Adipose tissue (tissue), 3 donors: ENCODE data around the gene TMPRSS9. TPM values are rescaled to one million over a fixed set of nuclear protein-coding genes. Genes with fewer than 3 reads are reported as not detected.
A peak's percentile ranks its signal among the peaks of the same experiment; 100 is the strongest.
"Not testable (repeated sequence)": the region's sequence is repeated elsewhere in the genome, so short reads cannot be mapped to it uniquely, and the experiment has no call there.

ENCODE experiments used
- H3K27ac ChIP-seq: one replicate; pipeline ENCODE4 v1.5.1; 2013; ENCODE audit warnings: low read depth, low read length
- WGBS, 3 donors: extraction: QIAGEN DNeasy Blood & Tissue Kit; methylation state at CpG; one replicate each; pipeline ENCODE4 v1.1.7; 2013; 5-methylcytosine and 5-hydroxymethylcytosine counted together
- polyA plus RNA-seq, 3 donors: library from polyadenylated mRNA; stranded (reverse); fragments of 200-250 nt; gene quantifications; one replicate each; pipeline ENCODE4 v1.2.3, GENCODE V29; 2013
- donor health status: healthy with polysubstance abuse.
- donor health status: Bipolar disorder and iron deficiency.
- donor health status: healthy.

TMPRSS9 gene
- polyA plus RNA-seq, 3 donors, result 0.09 to 0.75 TPM; not detected in 1

DNA sequence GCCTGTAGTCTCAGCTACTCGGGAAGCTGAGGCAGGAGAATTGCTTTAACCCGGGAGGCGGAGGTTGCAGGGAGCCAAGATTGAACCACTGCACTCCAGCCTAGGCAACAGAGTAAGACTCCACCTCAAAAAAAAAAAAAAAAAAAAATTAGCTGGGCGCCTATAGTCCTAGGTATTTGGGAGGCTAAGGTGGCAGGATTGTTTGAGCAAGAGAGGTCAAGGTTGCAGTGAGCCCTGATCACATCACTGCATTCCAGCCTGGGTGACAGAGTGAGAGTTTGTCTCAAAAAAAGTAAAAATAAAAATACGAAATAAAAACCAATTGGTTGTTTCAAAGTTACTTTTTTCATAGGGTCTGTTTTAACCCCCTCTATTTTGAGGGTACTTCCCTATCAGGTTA, 98.0 kb downstream of the TMPRSS9 start:
- WGBS, 3 donors, result 89 to 96% (median 95%) methylated on average over 5 of the region's 5 CpGs

DNA sequence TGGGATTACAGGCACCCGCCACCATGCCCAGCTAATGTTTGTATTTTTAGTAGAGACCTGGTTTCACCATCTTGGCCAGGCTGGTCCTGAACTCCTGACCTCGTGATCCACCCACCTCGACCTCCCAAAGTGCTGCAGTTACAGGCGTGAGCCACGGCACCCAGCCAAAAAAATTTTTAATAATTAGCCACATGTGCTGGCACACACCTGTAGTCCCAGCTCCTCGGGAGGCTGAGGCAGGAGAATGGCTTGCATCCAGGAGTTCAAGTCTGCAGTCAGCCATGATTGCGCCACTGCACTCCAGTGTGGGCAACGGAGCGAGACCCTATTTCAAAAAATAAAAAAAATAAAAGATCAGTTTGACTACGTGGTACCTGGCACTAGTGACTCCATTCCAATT, 98.7 kb downstream of the TMPRSS9 start:
- not testable (repeated sequence) for H3K27ac ChIP-seq
- WGBS, 3 donors, result 74 to 89% (median 86%) methylated on average over 10 of the region's 10 CpGs

More for the DNA sequence above, 98.0 kb downstream of the TMPRSS9 start:
- H3K27ac ChIP-seq, result no peak overlapping the region

DNA sequence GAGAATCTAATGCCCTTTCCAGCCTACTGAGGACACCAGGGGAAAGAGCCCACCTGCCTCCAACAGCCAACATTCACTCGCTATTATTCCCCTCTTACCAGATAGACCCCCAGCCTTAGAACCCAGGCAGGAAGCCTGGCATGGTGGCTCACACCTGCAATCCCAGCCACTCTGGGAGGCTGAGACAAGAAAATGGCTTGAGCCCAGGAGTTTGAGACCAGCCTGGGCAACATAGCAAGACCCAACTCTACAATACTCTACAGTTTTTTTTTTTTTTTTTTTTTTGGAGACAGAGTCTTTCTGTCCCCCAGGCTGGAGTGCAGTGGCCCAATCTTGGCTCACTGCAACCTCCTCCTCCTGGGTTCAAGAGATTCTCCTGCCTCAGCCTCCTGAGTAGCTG, 100.2 kb downstream of the TMPRSS9 start:
- WGBS, 3 donors, result 87 to 94% (median 91%) methylated on average over 1 of the region's 1 CpG
- H3K27ac ChIP-seq, result no peak overlapping the region

DNA sequence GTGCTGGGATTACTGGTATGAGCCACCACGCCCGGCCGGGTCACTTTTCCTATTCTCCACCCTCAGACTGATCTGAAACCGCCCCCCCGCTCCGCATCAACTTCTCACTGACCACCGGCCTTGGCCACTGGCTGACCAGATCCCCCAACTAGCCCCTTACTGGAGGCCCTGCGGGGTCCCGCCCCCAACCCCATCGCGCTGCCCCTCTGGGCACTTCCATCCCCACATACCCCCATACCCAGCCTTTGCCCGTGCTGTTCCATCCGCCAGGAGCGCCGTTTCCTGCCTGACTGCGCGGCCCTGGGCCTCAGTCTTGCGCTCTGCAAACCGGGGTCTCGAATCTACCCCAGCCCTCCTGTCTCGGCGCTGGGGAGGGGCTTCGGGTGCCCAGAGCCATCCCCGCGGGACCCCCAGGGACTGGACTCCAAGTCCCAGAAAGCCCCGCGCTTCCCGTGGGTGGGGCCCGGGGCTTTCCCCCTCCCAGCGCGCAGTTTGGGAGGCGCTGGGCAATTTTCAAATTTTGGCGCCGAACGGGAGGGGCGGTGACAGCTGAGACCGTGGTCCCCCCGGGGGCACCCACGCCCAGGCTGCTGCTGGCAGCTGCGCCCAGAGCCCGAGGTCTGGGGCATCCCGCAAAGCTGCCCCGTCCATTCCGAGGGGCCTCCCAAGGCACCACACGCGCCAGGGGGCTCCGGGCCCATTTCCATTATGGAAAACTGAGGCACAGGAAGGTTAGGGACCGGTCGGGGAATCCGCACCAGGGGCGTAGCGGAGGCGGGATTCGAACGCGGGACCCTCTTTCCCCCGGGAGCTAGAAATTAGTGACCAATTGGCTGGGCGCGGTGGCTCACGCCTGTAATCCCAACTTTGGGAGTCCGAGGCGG, 101.9 kb downstream of the TMPRSS9 start:
- H3K27ac ChIP-seq, result no peak overlapping the region
- whole genome bisulfite sequencing, 3 donors, result 3 to 4% (median 3%) methylated on average over 58 to 62 of the region's 62 CpGs

DNA sequence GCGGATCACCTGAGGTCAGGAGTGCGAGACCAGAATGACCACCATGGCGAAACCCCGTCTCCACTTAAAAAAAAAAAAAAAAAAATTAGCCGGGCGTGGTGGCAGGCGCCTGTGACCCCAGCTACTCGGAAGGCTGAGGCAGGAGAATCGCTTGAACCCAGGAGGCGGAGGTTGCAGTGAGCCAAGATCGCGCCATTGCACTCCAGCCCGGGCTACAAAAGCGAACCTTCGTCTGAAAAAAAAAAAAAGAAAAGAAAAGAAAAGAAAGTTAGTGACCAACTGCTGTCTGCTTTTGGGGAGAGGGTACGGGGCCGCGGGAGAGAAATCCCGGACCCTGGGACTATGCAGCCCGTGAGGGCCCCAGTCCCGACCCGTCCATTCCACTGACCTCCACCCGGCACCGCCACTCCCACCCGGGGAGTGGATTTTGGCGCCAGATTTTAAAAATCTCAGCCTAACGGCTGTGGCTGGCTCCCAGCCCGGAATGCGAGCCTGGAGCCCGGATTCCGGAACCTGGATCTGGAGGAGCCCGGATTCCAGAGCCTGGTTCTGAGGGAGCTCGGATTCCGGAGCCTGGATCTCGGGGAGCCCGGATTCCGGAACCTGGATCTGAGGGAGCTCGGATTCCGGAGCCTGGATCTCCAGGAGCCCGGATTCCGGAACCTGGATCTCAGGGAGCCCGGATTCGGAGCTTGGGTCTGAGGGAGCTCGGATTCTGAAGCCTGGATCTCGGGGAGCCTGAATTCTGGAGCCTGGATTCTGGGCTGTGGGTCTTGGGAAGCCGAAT, 102.8 kb downstream of the TMPRSS9 start:
- WGBS, 3 donors, result 9 to 26% (median 21%) methylated on average over 44 to 46 of the region's 46 CpGs
- H3K27ac ChIP-seq, result no peak overlapping the region

DNA sequence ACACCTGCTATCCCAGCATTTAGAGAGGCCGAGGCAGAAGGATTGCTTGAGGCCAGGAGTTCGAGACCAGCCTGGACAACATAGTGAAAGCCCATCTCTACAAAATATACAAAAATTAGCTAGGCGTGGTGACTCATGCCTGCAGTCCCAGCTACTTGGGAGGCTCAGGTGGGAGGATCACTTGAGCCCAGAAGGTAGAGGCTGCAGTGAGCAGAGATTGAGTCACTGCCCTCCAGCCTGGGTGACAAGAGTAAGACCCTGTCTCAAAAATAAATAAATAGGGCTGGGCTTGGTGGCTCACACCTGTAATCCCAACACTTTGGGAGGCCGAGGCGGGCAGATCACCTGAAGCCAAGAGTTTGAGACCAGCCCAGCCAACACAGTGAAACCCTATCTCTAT, 103.6 kb downstream of the TMPRSS9 start:
- 96 to 100% (median 98%) methylated on average over 5 of the region's 5 CpGs for WGBS, 3 donors
- H3K27ac ChIP-seq, result not testable (repeated sequence)

DNA sequence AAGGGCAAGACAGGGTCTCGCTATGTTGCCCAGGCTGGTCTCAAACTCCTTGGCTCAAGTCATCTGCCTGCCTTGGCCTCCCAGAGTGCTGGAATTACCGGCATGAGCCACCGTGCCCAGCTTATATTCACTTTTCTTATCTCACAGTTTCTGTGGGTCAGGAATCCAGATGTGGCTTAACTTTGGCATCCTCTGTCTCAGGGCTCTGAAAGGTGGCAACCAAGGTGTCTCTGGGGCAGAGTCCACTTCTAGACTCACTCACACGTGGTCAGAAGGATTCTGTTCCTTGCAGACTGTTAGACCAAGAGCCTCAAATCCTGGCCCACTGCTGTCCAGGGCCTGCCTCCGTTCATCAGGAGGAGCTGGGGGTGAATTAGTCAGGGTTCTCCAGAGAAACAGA, 104.3 kb downstream of the TMPRSS9 start:
- H3K27ac ChIP-seq, result no peak overlapping the region
- WGBS, 3 donors, result 59 to 82% (median 75%) methylated on average over 5 of the region's 5 CpGs

DNA sequence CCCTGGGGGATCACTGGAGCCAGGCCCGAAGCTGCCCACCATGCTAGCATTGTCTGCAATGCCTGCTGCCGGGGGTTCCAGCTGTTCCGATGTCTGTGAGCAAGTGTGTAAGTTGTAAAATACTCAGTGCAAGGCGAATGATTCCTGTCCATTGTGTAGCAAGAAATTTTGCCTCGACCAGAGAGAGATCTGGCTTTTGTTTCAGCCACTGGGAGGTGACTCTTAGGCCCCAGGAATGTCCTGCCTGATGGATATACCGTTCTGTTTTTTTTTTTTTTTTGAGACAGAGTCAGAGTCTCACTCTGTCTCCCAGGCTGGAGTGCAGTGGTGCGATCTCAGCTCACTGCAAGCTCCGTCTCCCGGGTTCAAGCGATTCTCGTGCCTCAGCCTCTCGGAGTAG, 108.5 kb downstream of the TMPRSS9 start:
- WGBS, 3 donors, result 74 to 80% (median 77%) methylated on average over 12 of the region's 12 CpGs
- H3K27ac ChIP-seq, result no peak overlapping the region

DNA sequence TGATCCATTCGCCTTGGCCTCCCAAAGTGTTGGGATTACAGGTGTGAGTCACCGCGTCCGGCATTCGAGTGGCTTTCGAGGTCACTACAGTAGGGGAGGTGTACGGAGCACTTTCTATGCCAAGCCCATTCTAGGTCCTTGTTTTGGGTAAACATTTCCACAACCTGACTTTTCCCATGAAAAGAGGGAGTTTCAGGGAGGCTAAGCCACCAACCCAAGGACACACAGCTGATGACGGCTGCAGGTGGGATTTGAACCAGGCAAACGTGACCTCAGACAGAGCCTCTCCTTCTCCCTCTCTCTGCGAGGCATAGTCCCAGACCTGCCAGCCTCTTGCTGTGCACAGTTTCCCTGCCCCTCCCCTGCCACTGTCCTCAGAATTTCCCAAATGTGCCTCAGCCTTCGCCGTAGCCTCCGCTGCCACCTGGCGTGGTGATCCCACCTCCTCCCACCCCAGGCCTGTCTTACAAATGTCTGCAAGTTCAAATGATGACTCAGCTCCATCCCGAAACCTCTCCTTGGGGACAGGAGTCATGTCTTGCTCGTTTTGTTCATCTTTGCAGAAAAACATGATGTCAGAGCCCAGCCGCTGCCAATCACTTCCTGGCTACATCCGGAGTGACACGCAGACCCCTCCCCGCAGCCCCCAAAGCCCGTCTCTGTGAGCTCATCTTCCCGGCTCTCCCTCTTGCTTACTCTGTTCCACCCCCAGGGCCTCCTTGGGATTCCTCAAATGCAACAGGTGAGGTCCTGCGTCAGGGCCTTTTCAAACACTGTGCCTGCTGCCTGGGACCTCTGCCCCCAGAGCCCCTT, 109.2 kb downstream of the TMPRSS9 start:
- no peak overlapping the region for H3K27ac ChIP-seq
- WGBS, 3 donors, result 34 to 50% (median 36%) methylated on average over 23 of the region's 23 CpGs

DNA sequence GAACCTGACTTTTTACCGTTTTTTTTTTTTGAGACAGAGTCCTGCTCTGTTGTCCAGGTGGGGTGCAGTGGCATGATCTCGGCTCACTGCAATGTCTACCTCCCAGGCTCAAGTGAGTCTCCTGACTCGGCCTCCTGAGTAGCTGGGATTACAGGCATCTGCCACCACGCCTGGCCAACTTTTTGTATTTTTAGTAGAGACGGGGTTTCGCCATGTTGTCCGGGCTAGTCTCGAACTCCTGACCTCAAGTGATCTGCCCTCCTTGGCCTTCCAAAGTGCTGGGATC, 109.8 kb downstream of the TMPRSS9 start:
- 83 to 85% (median 85%) methylated on average over 8 of the region's 8 CpGs for WGBS, 3 donors
- not testable (repeated sequence) for H3K27ac ChIP-seq

DNA sequence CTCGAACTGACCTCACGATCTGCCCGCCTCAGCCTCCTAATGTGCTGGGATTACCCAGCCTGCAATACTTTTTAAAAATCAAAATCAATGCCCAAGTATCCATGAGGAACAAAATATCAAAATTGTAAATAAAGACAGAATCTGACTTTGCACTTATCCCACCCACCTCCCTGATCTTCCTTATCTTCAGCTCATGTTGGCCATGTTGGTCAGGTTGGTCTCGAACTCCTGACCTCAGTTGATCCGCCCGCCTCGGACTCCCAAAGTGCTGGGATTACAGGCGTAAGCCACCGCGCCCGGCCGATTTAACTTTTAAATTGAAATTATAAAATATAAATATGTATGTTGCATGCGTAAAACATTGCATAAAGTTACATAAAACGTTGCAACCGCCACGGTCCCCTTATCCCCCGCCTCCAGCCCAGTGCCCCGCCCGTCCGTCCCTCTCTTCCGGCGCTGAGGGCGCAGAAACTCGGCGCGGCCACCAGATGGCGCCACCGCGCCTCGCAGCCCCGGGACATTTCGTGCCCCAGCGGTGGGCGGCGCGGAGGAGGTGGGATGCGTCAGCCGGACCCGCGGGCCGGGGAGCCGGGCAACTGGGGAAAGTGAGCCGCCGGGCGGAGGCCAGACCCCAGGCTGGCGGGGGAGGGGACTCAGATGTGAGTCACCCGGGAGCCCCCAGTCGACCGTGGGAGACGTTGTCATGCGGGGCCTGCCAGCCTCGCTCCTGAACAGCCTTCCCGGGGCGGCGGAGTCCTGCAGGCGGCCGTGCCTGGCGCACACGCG, 114.4 kb downstream of the TMPRSS9 start:
- WGBS, 3 donors, result 5 to 6% (median 6%) methylated on average over 56 to 60 of the region's 60 CpGs

DNA sequence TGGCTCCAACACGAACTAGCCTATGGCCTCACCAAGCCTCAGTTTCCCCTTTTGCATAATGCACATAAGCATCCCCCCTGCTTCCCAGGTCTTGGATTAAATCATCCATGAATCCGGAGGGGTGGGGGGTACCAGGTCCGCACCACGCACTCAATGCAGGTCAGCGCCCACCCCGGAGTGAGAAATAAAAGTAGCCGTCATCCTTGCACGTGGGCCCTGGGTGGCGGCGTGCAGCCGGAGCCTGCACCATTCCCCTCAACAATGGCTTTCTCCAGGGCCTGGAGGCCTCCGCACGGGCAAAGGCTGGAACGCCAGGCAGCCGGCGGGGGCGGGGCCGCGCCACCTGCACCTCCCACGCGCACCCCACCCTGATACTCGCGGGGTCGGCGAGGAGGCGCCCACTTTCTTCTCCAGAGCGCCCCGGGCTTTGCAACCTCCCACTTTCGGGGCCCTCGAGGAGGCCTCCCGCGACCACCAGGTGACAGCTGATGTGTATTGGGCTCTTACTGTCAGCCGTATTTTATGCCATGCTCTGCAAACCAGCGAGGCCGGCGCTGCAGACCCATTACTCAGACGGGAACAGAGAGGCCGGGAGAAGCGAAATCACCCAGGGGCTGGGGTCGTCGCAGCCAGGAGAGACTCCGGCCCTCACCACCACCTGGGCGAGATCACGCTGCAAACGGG, 115.1 kb downstream of the TMPRSS9 start:
- 0 to 1% (median 1%) methylated on average over 43 to 45 of the region's 45 CpGs for whole genome bisulfite sequencing, 3 donors
- peak overlapping the region; percentile 45 for H3K27ac ChIP-seq

More for the DNA sequence above, 114.4 kb downstream of the TMPRSS9 start:
- H3K27ac ChIP-seq, result peak overlapping the region; percentile 45

Other genes with a start within 250 kb of the TMPRSS9 start
- gene AP3D1, start 208.7 kb upstream of the TMPRSS9 start, polyA plus RNA-seq, result 10 to 100 TPM; 68.0 to 70.9 (median 69.8) TPM
- gene DOT1L, start 196.3 kb upstream of the TMPRSS9 start, polyA plus RNA-seq, result 10 to 100 TPM in 1 of 3 donors, 1 to 10 TPM in 2; 5.8 to 17.4 (median 8.4) TPM
- gene PLEKHJ1, start 123.9 kb upstream of the TMPRSS9 start, polyA plus RNA-seq, result 100 to 1,000 TPM in 1 of 3 donors, 10 to 100 TPM in 2; 64.6 to 108 (median 84.1) TPM
- 10 to 100 TPM; 31.2 to 36.4 (median 34.2) TPM for gene SF3A2, start 123.4 kb upstream of the TMPRSS9 start, polyA plus RNA-seq
- gene AMH, start 110.9 kb upstream of the TMPRSS9 start, polyA plus RNA-seq, result under 1 TPM; 0.45 to 0.67 (median 0.59) TPM
- under 1 TPM; 0.56 to 0.74 (median 0.56) TPM for gene JSRP1, start 103.8 kb upstream of the TMPRSS9 start, polyA plus RNA-seq
- under 1 TPM; 0.10 to 0.48 (median 0.45) TPM for gene PEAK3, start 78.1 kb upstream of the TMPRSS9 start, polyA plus RNA-seq
- gene LINGO3, start 52.1 kb upstream of the TMPRSS9 start, polyA plus RNA-seq, result under 1 TPM in 2 of 3 donors, not detected in 1; 0.05 to 0.19 TPM
- gene LSM7, start 31.7 kb upstream of the TMPRSS9 start, polyA plus RNA-seq, result 100 to 1,000 TPM in 2 of 3 donors, 10 to 100 TPM in 1; 97.8 to 222 (median 149) TPM
- 10 to 100 TPM; 39.4 to 46.2 (median 45.5) TPM for gene SPPL2B, start 31.6 kb upstream of the TMPRSS9 start, polyA plus RNA-seq
- 10 to 100 TPM; 69.4 to 96.4 (median 87.4) TPM for gene TIMM13, start 67.3 kb downstream of the TMPRSS9 start, polyA plus RNA-seq
- 10 to 100 TPM in 2 of 3 donors, 1 to 10 TPM in 1; 6.9 to 23.0 (median 17.5) TPM for gene LMNB2, start 96.7 kb downstream of the TMPRSS9 start, polyA plus RNA-seq
- 100 to 1,000 TPM in 2 of 3 donors, 10 to 100 TPM in 1; 97.2 to 938 (median 522) TPM for gene GADD45B, start 115.9 kb downstream of the TMPRSS9 start, polyA plus RNA-seq